Heart right ventricle (tissue), 16 donors: ENCODE data around the gene KCTD15. TPM values are rescaled to one million over a fixed set of nuclear protein-coding genes. Genes with fewer than 3 reads are reported as not detected.

Experiments
- ATAC-seq, 8 donors: fragments of 200-7000 bp; cut with Tn5 transposase; one replicate each; pipeline ENCODE4 v1.9.1; 2020; ENCODE audit warnings: mild to moderate bottlenecking in 8 of 8, moderate library complexity in 8 of 8, moderate number of reproducible peaks in 1 of 8
- DNase-seq, 2 donors: peaks; one replicate each; pipeline ENCODE4 v3.0.0-alpha.2; 2020
- H3K27ac ChIP-seq, 10 donors: fragments of 200-600 bp; sonication (generic) in 2 of 10; one replicate each; pipeline versions ENCODE4 v1.5.0 to v1.8.0; 2020 to 2022; ENCODE audit warnings: mild to moderate bottlenecking in 3 of 10
- H3K27me3 ChIP-seq, 7 donors: fragments of 200-600 bp; one replicate each; pipeline ENCODE4 v1.8.0; 2021 to 2022; ENCODE audit warnings: mild to moderate bottlenecking in 2 of 7
- H3K36me3 ChIP-seq, 9 donors: fragments of 200-600 bp; sonication (generic) in 1 of 9; one replicate each; pipeline versions ENCODE4 v1.5.0 to v1.8.0; 2020 to 2022; ENCODE audit warnings: mild to moderate bottlenecking in 2 of 9
- H3K4me1 ChIP-seq, 9 donors: fragments of 200-600 bp; sonication (generic) in 1 of 9; one replicate each; pipeline versions ENCODE4 v1.5.0 to v1.8.0; 2020 to 2022; ENCODE audit warnings: mild to moderate bottlenecking in 4 of 9
- H3K4me3 ChIP-seq, 10 donors: fragments of 200-600 bp; sonication (generic) in 2 of 10; one replicate each; pipeline versions ENCODE4 v1.5.0 to v1.8.0; 2020 to 2022; ENCODE audit warnings: mild to moderate bottlenecking in 7 of 10, moderate library complexity in 2 of 10
- H3K9me3 ChIP-seq, 11 donors: fragments of 200-600 bp in 10 of 11; sonication (generic) in 2 of 11; one replicate each; pipeline versions ENCODE4 v1.5.0 to v1.8.0; 2013 to 2022; ENCODE audit warnings: mild to moderate bottlenecking in 2 of 11, control low read depth in 1 of 11, moderate library complexity in 1 of 11
- WGBS, 2 donors: extraction: QIAGEN DNeasy Blood & Tissue Kit; methylation state at CpG; one replicate each; pipeline ENCODE4 v1.1.7; 2013; ENCODE audit warnings: inconsistent platforms in 1 of 2; 5-methylcytosine and 5-hydroxymethylcytosine counted together
- intact Hi-C, 10 donors: fragments of 100-400 bp; cut with DNase I; formaldehyde crosslinking; loops; one replicate each; pipeline versions ENCODE4 v1.11.1 to v1.14.2; 2022
- polyA plus RNA-seq, 2 donors: library from polyadenylated mRNA; stranded (reverse); fragments of 200-250 nt; gene quantifications; one replicate each; pipeline ENCODE4 v1.2.3, GENCODE V29; 2013
- total RNA-seq, 10 donors: library from RNA; stranded (reverse); fragmentation: NEBNext Ultra II Directional in 3 of 10; extraction: Animal tissue kit (Norgen Biotek cat#: 25700) in 3 of 10; gene quantifications; one replicate each; pipeline versions ENCODE4 v1.2.1 to v1.2.4, GENCODE V29; 2021 to 2023
- TF ChIP-seq, protein P1 (sequence below), 9 donors: fragments of 200-600 bp; sonication (generic) in 2 of 9; IDR thresholded peaks; one replicate each; pipeline versions ENCODE4 v1.5.0 to v1.8.0; 2021 to 2022; ENCODE audit warnings: antibody characterized with exemption in 9 of 9, mild to moderate bottlenecking in 5 of 9, moderate library complexity in 1 of 9
- donor health status: Arrhythmogenic right ventricular cardiomyopathy.
- donor health status: ischemic (EF 13 %, LVEDD 7.1; RV severe dilation, severe dysfunction).
- donor health status: healthy with polysubstance abuse.
- donor health status: DM: no; HTN: yes; CAD: no.
- donor health status: DM: no; HTN: no; CAD: no.
- donor health status: ischemic (EF 25% LVEDD 6.9; RV normal size, moderate dysfunction).
- donor health status: ischemic (EF 25% LVEDD 5.7; RV mildly dilated, moderate dysfunction).
- donor health status: healthy.
- donor health status: DM: yes; HTN: yes; CAD: no.
- donor health status: Ischemic cardiomyopathy.
- donor health status: ischemic (EF 35%, LVEDD 5.7; RV mildly dilated, moderate dysfunction).
- donor health status: nonischemic (EF 11% LVEDD 7.7; RV severe dilation, severe dysfunction).
- donor health status: DM: yes; HTN: yes; CAD: no.
- donor health status: PGD.
- donor health status: ischemic (EF 29% LVEDD 5.4; RV normal size, mild dysfunction).
- donor health status: nonischemic (EF 23%, LVEDD 6.1; RV moderate dilation, normal function).

The KCTD15 gene
- total and polyA plus RNA-seq, 12 donors, result 3.5 to 22.5 (median 7.5) TPM

DNA sequence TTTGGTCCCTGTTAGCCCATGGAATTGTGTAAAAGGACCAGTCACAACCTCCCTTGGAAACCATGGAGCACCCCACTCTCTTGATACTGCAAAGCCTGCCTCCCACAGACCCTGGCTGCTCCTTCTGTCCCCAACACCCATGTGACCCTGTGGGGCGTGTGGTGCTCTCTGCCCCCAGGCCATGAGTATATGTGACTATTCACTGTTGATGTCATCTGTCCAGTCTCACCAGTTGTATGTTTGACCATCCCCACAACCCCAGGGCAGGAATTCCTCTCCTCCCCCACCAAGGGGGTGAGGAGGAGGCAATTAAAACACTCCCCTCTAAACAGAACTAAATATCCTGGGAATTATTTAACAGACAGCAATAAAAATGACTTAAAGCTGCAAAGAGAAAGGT lies 35.2 kb downstream of the KCTD15 start:
- H3K4me1 ChIP-seq, result no peaks in the 10 kb centered on the region
- H3K27ac ChIP-seq, result no peak overlapping the region
- H3K9me3 ChIP-seq, result no peaks in the 10 kb centered on the region
- no peak overlapping the region for H3K4me3 ChIP-seq
- 63 to 74% methylated on average over 1 of the region's 1 CpG for WGBS, 2 donors
- intact Hi-C loops, result no loop called here
- H3K27me3 ChIP-seq, result peaks cover 0 to 12% (median 0%) of the 10 kb centered on the region in 7 donors
- ATAC-seq (no peak), DNase-seq (no peak)
- H3K36me3 ChIP-seq, result no peaks in the 10 kb centered on the region
- TF ChIP-seq, protein P1, sequence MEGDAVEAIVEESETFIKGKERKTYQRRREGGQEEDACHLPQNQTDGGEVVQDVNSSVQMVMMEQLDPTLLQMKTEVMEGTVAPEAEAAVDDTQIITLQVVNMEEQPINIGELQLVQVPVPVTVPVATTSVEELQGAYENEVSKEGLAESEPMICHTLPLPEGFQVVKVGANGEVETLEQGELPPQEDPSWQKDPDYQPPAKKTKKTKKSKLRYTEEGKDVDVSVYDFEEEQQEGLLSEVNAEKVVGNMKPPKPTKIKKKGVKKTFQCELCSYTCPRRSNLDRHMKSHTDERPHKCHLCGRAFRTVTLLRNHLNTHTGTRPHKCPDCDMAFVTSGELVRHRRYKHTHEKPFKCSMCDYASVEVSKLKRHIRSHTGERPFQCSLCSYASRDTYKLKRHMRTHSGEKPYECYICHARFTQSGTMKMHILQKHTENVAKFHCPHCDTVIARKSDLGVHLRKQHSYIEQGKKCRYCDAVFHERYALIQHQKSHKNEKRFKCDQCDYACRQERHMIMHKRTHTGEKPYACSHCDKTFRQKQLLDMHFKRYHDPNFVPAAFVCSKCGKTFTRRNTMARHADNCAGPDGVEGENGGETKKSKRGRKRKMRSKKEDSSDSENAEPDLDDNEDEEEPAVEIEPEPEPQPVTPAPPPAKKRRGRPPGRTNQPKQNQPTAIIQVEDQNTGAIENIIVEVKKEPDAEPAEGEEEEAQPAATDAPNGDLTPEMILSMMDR (IDR thresholded peaks at IDR 0.05), result no peak

DNA sequence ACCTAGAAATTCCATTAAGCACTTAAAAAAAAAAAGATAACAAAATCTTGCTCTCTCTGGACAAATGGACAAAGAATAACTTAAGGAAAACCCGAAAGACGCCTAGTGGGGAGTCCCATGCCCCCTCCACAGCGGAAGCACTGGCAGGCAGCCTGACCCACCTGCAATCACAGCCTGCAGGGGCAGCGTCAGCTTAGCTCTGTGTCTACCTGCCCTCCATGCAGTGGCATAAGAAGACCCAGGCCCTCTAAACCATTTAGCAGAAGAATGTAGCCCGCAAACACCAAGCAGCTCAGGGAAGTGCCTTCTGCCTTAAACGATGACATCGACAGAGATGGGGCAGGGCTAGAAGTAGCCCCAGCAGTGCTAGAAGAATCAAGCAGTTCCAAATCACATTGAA lies 36.0 kb downstream of the KCTD15 start:
- Histone ChIP-seq H3K9me3 (no peaks in the 10 kb centered on the region), H3K27me3 (peaks cover 0 to 12% (median 0%) of the 10 kb centered on the region in 7 donors), H3K27ac (no peak overlapping the region), H3K4me1 (no peaks in the 10 kb centered on the region), H3K4me3 (no peak overlapping the region), H3K36me3 (no peaks in the 10 kb centered on the region)
- ATAC-seq (no peak), DNase-seq (no peak)
- TF ChIP-seq, protein P1 (IDR thresholded peaks at IDR 0.05), result no peak
- intact Hi-C loops, result no loop called here
- 58 to 59% methylated on average over 7 of the region's 7 CpGs for WGBS, 2 donors

DNA sequence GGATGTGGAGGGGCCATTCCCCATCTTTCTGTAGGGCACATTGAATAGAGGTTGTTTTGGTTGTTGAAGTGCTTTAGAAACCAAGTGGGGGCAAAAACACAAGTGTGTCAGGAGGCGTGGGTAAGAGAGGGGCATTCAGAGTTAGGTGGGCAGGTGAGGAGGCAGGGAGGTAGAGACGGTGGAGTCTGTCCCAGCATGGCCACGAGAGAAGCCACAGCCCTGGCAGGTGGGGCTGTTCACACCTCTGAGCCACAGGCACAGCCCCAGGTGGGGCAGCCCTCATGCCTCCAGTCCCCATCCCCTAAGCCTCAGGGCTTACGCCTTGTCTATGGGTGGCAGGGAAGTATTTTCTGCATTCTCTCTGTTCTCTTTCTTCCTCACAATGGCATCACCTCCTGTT lies 43.7 kb downstream of the KCTD15 start:
- TF ChIP-seq, protein P1 (IDR thresholded peaks at IDR 0.05), result no peak
- H3K4me1 ChIP-seq, result no peaks in the 10 kb centered on the region
- no peak overlapping the region for H3K27ac ChIP-seq
- DNase-seq, result no peak
- H3K9me3 ChIP-seq, result no peaks in the 10 kb centered on the region
- no peak for ATAC-seq
- H3K36me3 ChIP-seq, result no peaks in the 10 kb centered on the region
- peaks cover 0 to 19% (median 6%) of the 10 kb centered on the region in 7 donors for H3K27me3 ChIP-seq
- WGBS, 2 donors, result 84 to 85% methylated on average over 4 of the region's 4 CpGs
- H3K4me3 ChIP-seq, result no peak overlapping the region
- intact Hi-C loops, result no loop called here

DNA sequence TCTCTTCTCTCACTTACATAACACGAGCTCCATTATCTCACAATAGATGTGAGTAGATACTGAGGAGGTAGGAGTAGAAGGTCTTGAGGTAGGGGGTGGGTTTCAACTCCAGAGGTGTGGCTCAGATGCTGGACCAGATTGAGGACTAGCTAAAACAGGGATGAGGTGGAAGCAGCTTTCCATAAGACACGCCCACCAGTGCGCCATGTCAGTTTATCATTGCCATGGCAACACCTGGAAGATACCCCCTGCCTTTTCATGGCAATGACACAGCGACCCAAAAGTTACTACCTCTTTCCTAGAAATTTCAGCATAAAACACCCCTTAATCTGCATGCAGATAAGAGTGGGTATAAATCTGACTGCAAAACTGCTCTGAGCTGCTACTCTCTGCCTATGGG lies 44.1 kb downstream of the KCTD15 start:
- intact Hi-C loops, result no loop called here

More for the DNA sequence above, 44.1 kb downstream of the KCTD15 start:
- peaks cover 0 to 19% (median 6%) of the 10 kb centered on the region in 7 donors for H3K27me3 ChIP-seq
- H3K36me3 ChIP-seq, result no peaks in the 10 kb centered on the region
- TF ChIP-seq, protein P1 (IDR thresholded peaks at IDR 0.05), result no peak
- no peaks in the 10 kb centered on the region for H3K4me1 ChIP-seq
- ATAC-seq (no peak), DNase-seq (no peak)
- no peak overlapping the region for H3K4me3 ChIP-seq
- no peaks in the 10 kb centered on the region for H3K9me3 ChIP-seq
- H3K27ac ChIP-seq, result no peak overlapping the region
- WGBS, 2 donors, result 75 to 79% methylated on average over 4 of the region's 4 CpGs
